GM12878 (cell line): ENCODE results near the gene GNA14. TPM values are rescaled to one million over a fixed set of nuclear protein-coding genes. Genes with fewer than 3 reads are reported as not detected.

ENCODE experiments used
- ATAC-seq: fragments of 200-7000 bp; cut with Tn5 transposase; 3 replicates; pipeline ENCODE4 v1.9.1; 2020; ENCODE audit warnings: mild to moderate bottlenecking, moderate library complexity
- BruUV-seq: library from RNA; stranded (reverse); fragments of 400-500 nt; replicated peaks from 2 replicates; lab custom pipeline; 2021; lab: Mats Ljungman, UMichigan
- CTCF ChIA-PET: fragments of 300-600 bp; sonication (Branson Sonifier 250); formaldehyde crosslinking; extraction: SDS; loops from one replicate; lab custom pipeline; 2021; ENCODE audit warnings: inconsistent platforms; lab: Yijun Ruan, JAX
- POLR2A ChIA-PET: fragments of 350-600 bp; formaldehyde crosslinking; extraction: SDS; loops from one replicate; lab custom pipeline; 2021; ENCODE audit warnings: inconsistent platforms; lab: Charles Lee
- RAD21 ChIA-PET: fragments of 300-600 bp; sonication (Branson Sonifier 250); formaldehyde crosslinking; loops from one replicate; lab custom pipeline; 2023; ENCODE audit warnings: antibody characterized with exemption; ENCODE audit not compliant: unreplicated experiment; lab: Charles Lee
- SMC1A ChIA-PET: fragments of 300-600 bp; sonication (Branson Sonifier 250); formaldehyde crosslinking; loops from one replicate; lab custom pipeline; 2023; ENCODE audit not compliant: unreplicated experiment, uncharacterized antibody; lab: Charles Lee
- DNase-seq: peaks from one replicate; pipeline ENCODE4 v3.0.0-alpha.2; 2011; ENCODE audit warnings: low read depth, low spot score
- FAIRE-seq: peaks from 3 replicates; lab custom pipeline; 2011; peaks lifted over from hg19 to GRCh38; lab: Jason Lieb, UNC
- H2AFZ ChIP-seq: 2 replicates; pipeline ENCODE4 v1.6.0; 2011; ENCODE audit warnings: low read depth, low read length, control low read depth; ENCODE audit not compliant: control insufficient read depth
- H3K27ac ChIP-seq: 2 replicates; pipeline ENCODE4 v1.5.1; 2011; ENCODE audit warnings: control low read depth; ENCODE audit not compliant: control insufficient read depth, insufficient read depth
- H3K27me3 ChIP-seq, 2 experiments: replicated peaks in 1 of 2; 2 replicates each; pipeline versions ENCODE4 v1.6.0 to v1.6.1; 2011; ENCODE audit warnings: low read length in 1 of 2; ENCODE audit not compliant: control insufficient read depth in 2 of 2, insufficient read depth in 2 of 2
- H3K36me3 ChIP-seq, 2 experiments: 2 replicates each; pipeline ENCODE4 v1.5.1; 2011; ENCODE audit warnings: low read length in 1 of 2; ENCODE audit not compliant: control insufficient read depth in 2 of 2, insufficient read depth in 2 of 2
- H3K4me1 ChIP-seq: 2 replicates; pipeline ENCODE4 v1.6.1; 2011; ENCODE audit warnings: mild to moderate bottlenecking, low read length, moderate library complexity, mixed read lengths; ENCODE audit not compliant: control insufficient read depth, insufficient read depth
- H3K4me2 ChIP-seq: 2 replicates; pipeline ENCODE4 v1.6.0; 2011; ENCODE audit warnings: control low read depth; ENCODE audit not compliant: control insufficient read depth, insufficient read depth
- H3K4me3 ChIP-seq: fragments of 200-600 bp; sonication (generic); 2 replicates; pipeline ENCODE4 v1.5.1; 2016
- H3K79me2 ChIP-seq: 2 replicates; pipeline ENCODE4 v1.6.0; 2011; ENCODE audit warnings: low read length; ENCODE audit not compliant: control insufficient read depth, insufficient read depth
- H3K9ac ChIP-seq: 2 replicates; pipeline ENCODE4 v1.8.0; 2011; ENCODE audit warnings: low read length, control low read depth, mixed read lengths; ENCODE audit not compliant: control insufficient read depth, insufficient read depth
- H3K9me3 ChIP-seq: replicated peaks from 3 replicates; pipeline ENCODE4 v1.5.1; 2011; ENCODE audit warnings: mild to moderate bottlenecking, low read length; ENCODE audit not compliant: control insufficient read depth, insufficient read depth
- H4K20me1 ChIP-seq: 2 replicates; pipeline ENCODE4 v1.6.0; 2011; ENCODE audit not compliant: control insufficient read depth, insufficient read depth
- ATF2 ChIP-seq: IDR thresholded peaks from 2 replicates; pipeline ENCODE4 v1.6.1; 2012; ENCODE audit warnings: low read length, inconsistent platforms
- BCL11A ChIP-seq: IDR thresholded peaks from 2 replicates; pipeline ENCODE4 v1.6.1; 2011; ENCODE audit warnings: low read depth, low read length
- CHD2 ChIP-seq: IDR thresholded peaks from 2 replicates; pipeline ENCODE4 v1.6.1; 2011; ENCODE audit warnings: low read depth, low read length, improper control_type of control experiment, borderline replicate concordance
- CREB1 ChIP-seq: IDR thresholded peaks from 2 replicates; pipeline ENCODE4 v1.6.1; 2012; ENCODE audit warnings: low read depth, mild to moderate bottlenecking, inconsistent platforms
- ESRRA ChIP-seq: IDR thresholded peaks from 2 replicates; pipeline ENCODE4 v1.6.1; 2012; ENCODE audit warnings: mild to moderate bottlenecking, low read length, improper control_type of control experiment
- GATAD2B ChIP-seq: fragments of 450-650 bp; conservative IDR thresholded peaks from 2 replicates; pipeline ENCODE4 v1.6.1; 2017; ENCODE audit warnings: low read depth, mild to moderate bottlenecking, moderate library complexity
- JUNB ChIP-seq: IDR thresholded peaks from 2 replicates; pipeline ENCODE4 v1.6.1; 2016; ENCODE audit warnings: antibody characterized with exemption, mild to moderate bottlenecking
- JUND ChIP-seq: IDR thresholded peaks from 2 replicates; pipeline ENCODE4 v1.6.1; 2012; ENCODE audit warnings: low read depth, mild to moderate bottlenecking, low read length, improper control_type of control experiment, moderate library complexity
- KDM1A ChIP-seq: fragments of 200-600 bp; sonication (generic); IDR thresholded peaks from 2 replicates; pipeline ENCODE4 v1.6.1; 2016; ENCODE audit warnings: borderline replicate concordance
- KLF5 ChIP-seq: fragments of 450-650 bp; IDR thresholded peaks from 2 replicates; pipeline ENCODE4 v1.6.1; 2014; ENCODE audit warnings: mild to moderate bottlenecking; ENCODE audit not compliant: partially characterized antibody
- LARP7 ChIP-seq: fragments of 450-650 bp; IDR thresholded peaks from 2 replicates; pipeline ENCODE4 v1.6.1; 2017; ENCODE audit warnings: mild to moderate bottlenecking
- MEF2B ChIP-seq: fragments of 450-650 bp; IDR thresholded peaks from 2 replicates; pipeline ENCODE4 v1.6.1; 2018; ENCODE audit warnings: mild to moderate bottlenecking, moderate library complexity; ENCODE audit not compliant: partially characterized antibody, poor library complexity, severe bottlenecking
- NFYB ChIP-seq: IDR thresholded peaks from 2 replicates; pipeline ENCODE4 v1.6.1; 2011; ENCODE audit warnings: low read depth, mild to moderate bottlenecking, low read length, improper control_type of control experiment, moderate library complexity; ENCODE audit not compliant: insufficient read depth
- POLR2AphosphoS5 ChIP-seq: IDR thresholded peaks from 2 replicates; pipeline ENCODE4 v1.6.1; 2011; ENCODE audit warnings: mild to moderate bottlenecking, low read length, inconsistent platforms
- RBBP5 ChIP-seq: fragments of 200-600 bp; sonication (generic); conservative IDR thresholded peaks from 2 replicates; pipeline ENCODE4 v1.6.1; 2016
- SIX5 ChIP-seq: IDR thresholded peaks from 2 replicates; pipeline ENCODE4 v1.6.1; 2011; ENCODE audit warnings: mild to moderate bottlenecking, low read depth, low read length, moderate library complexity; ENCODE audit not compliant: severe bottlenecking
- SREBF2 ChIP-seq: IDR thresholded peaks from 2 replicates; pipeline ENCODE4 v1.6.1; 2012; ENCODE audit warnings: mild to moderate bottlenecking, low read length
- SRF ChIP-seq, 2 experiments: IDR thresholded peaks; 2 replicates each; pipeline ENCODE4 v1.6.1; 2011; ENCODE audit warnings: low read depth in 2 of 2, low read length in 2 of 2, mild to moderate bottlenecking in 1 of 2, moderate library complexity in 1 of 2
- USF1 ChIP-seq: IDR thresholded peaks from 2 replicates; pipeline ENCODE4 v1.6.1; 2011; ENCODE audit warnings: borderline replicate concordance, low read depth, mild to moderate bottlenecking, moderate library complexity, mixed read lengths, low read length; ENCODE audit not compliant: insufficient read depth; ENCODE audit errors: extremely low read length
- ZNF384 ChIP-seq: IDR thresholded peaks from 2 replicates; pipeline ENCODE4 v1.6.1; 2012; ENCODE audit warnings: low read depth, mild to moderate bottlenecking, low read length, improper control_type of control experiment, borderline replicate concordance
- WGBS: methylation state at CpG from one replicate; pipeline ENCODE4 v1.1.6; 2016; ENCODE audit warnings: low lambda C conversion rate; ENCODE audit not compliant: insufficient replicate concordance, insufficient coverage; ENCODE audit errors: missing lambda C conversion rate; 5-methylcytosine and 5-hydroxymethylcytosine counted together
- in situ Hi-C: fragments of 300-500 bp; cut with MboI; formaldehyde crosslinking; loops from 9 replicates; pipeline ENCODE4 v1.14.3; 2018; ENCODE audit warnings: mixed read lengths
- intact Hi-C: fragments of 100-400 bp; cut with micrococcal nuclease; formaldehyde crosslinking; loops from one replicate; pipeline ENCODE4 v1.14.2; 2022; ENCODE audit not compliant: unreplicated experiment
- polyA plus RNA-seq, 11 experiments: library from polyadenylated mRNA; depleted of rRNA in 4 of 11; unstranded in 6 of 11; stranded (reverse) in 5 of 11; fragments of >200 nt; fragmentation: Nextera tagmentation in 4 of 11; fragmentation: Illumina TruSeq in 1 of 11; extraction: Ambion mirVana in 4 of 11; extraction: Trizol in 1 of 11; gene quantifications; 1 replicate in 1 of 11; 2 replicates in 10 of 11; pipeline versions ENCODE4 v1.2.1 to v1.2.3, GENCODE V29; 2011 to 2016; ENCODE audit warnings: inconsistent platforms in 2 of 11, missing spikeins in 2 of 11, low read depth in 1 of 11
- total RNA-seq, 4 experiments: library from RNA; depleted of rRNA in 3 of 4; stranded (reverse); fragments of >200 nt in 3 of 4; fragmentation: Illumina TruSeq in 1 of 4; extraction: Trizol in 1 of 4; gene quantifications; 2 replicates each; pipeline versions ENCODE4 v1.2.1 to v1.2.3, GENCODE V29; 2013 to 2021

The GNA14 gene
- total and polyA plus RNA-seq, 10 of the 15 experiments (the other 5 are each of a cell fraction or from before 2014, with no cell fraction given): 0.17 TPM; not detected in 9

- in situ Hi-C loops: no loop called here
- no peak for DNase-seq
- no peak for FAIRE-seq
- H3K4me1 ChIP-seq: no peaks in the 10 kb centered on the region
- CTCF ChIA-PET: no interaction called here
- no peak overlapping the region for H3K27ac ChIP-seq
- no peak overlapping the region for H3K9ac ChIP-seq
- H4K20me1 ChIP-seq: no peaks in the 10 kb centered on the region
- no peak overlapping the region for H3K4me2 ChIP-seq
- H3K27me3 ChIP-seq: no peaks in the 10 kb centered on the region
- BruUV-seq: no TSS peak
- WGBS: 63% methylated on average over 5 of the region's 5 CpGs
- POLR2A ChIA-PET: no interaction called here
- no peaks in the 10 kb centered on the region for H3K9me3 ChIP-seq
- ATAC-seq: no peak
- no peak overlapping the region for H2AFZ ChIP-seq
- TF ChIP-seq CHD2 (no peak), KDM1A (no peak), USF1 (no peak), MEF2B (no peak), CREB1 (no peak), RBBP5 (no peak), KLF5 (no peak), NFYB (no peak), SREBF2 (no peak), JUNB (no peak), GATAD2B (no peak), BCL11A (no peak), POLR2AphosphoS5 (no peak), ESRRA (no peak), ZNF384 (no peak), LARP7 (no peak), SRF (IDR thresholded peaks at IDR 0.05; ENCODE audit: low read depth in 2 of 2, low read length in 2 of 2) (no peak), SIX5 (no peak), ATF2 (no peak), JUND (no peak)
- intact Hi-C loops: no loop called here
- H3K4me3 ChIP-seq: no peak overlapping the region
- SMC1A ChIA-PET: no interaction called here
- no peaks in the 10 kb centered on the region for H3K79me2 ChIP-seq
- no peaks in the 10 kb centered on the region for H3K36me3 ChIP-seq
- RAD21 ChIA-PET: no interaction called here
Measured at GRCh38 chr9:77532607-77533006, 115.5 kb downstream of the GNA14 start.
